C4-2B (cell line): Measurements from ENCODE around the gene GNAS-AS1.

Source experiments
- H3K27ac ChIP-seq: fragments of 450-650 bp; 2 replicates; pipeline ENCODE4 v1.5.1; 2017
- CTCF ChIP-seq: fragments of 450-650 bp; conservative IDR thresholded peaks from 2 replicates; pipeline ENCODE4 v1.5.1; 2017; ENCODE audit warnings: mild to moderate bottlenecking
- ZFX ChIP-seq: fragments of 450-650 bp; IDR thresholded peaks from 2 replicates; pipeline ENCODE4 v1.6.1; 2017

The GNAS-AS1 gene

GRCh38 chr20:58792426-58792825 is 58.3 kb downstream of the GNAS-AS1 start:
- H3K27ac ChIP-seq: no peak overlapping the region
- TF ChIP-seq CTCF: no peak
- no peak for TF ChIP-seq ZFX

- TF ChIP-seq ZFX: no peak
- TF ChIP-seq CTCF: no peak
- H3K27ac ChIP-seq: no peak overlapping the region
These were observed 59.4 kb downstream of the GNAS-AS1 start for GRCh38 chr20:58791286-58791685.

GRCh38 chr20:58790454-58790853 is 60.2 kb downstream of the GNAS-AS1 start:
- TF ChIP-seq ZFX (no peak), CTCF (no peak)
- no peak overlapping the region for H3K27ac ChIP-seq

- H3K27ac ChIP-seq: no peak overlapping the region
- TF ChIP-seq ZFX (no peak), CTCF (no peak)
These were observed 61.7 kb downstream of the GNAS-AS1 start for GRCh38 chr20:58788896-58789544.

- no peak for TF ChIP-seq ZFX
- TF ChIP-seq CTCF: no peak
These were observed 63.3 kb downstream of the GNAS-AS1 start for GRCh38 chr20:58787211-58788005.

GRCh38 chr20:58784321-58785074 is 66.2 kb downstream of the GNAS-AS1 start:
- H3K27ac ChIP-seq: no peak overlapping the region
- no peak for TF ChIP-seq ZFX
- no peak for TF ChIP-seq CTCF

More at GRCh38 chr20:58787211-58788005, 63.3 kb downstream of the GNAS-AS1 start:
- no peak overlapping the region for H3K27ac ChIP-seq
